Measurements from ENCODE around the gene MSI2.

The MSI2 gene

GRCh38 chr17:57457188-57457587, 200.9 kb downstream of the MSI2 start:
- no CpG with 5 or more reads among the region's 2 CpGs for WGBS (ENCODE audit: extremely low coverage, insufficient coverage, low lambda C conversion rate)
- Histone ChIP-seq H4K8ac (ENCODE audit: low read depth, low read length) (no peak overlapping the region), H3K4ac (ENCODE audit: low read depth, low read length) (no peak overlapping the region)

GRCh38 chr17:57458718-57459285, 202.5 kb downstream of the MSI2 start:
- no peak overlapping the region for H3K23ac ChIP-seq (ENCODE audit: low read length)
- peaks cover 1% of the 10 kb centered on the region for H3K4me1 ChIP-seq (ENCODE audit: control insufficient read depth, low read depth, low read length)
- no peak overlapping the region for H3K27ac ChIP-seq (ENCODE audit: low read depth, low read length)
- H4K5ac ChIP-seq (ENCODE audit: low read length), result no peak overlapping the region
- H2BK120ac ChIP-seq (ENCODE audit: low read depth, low read length), result no peak overlapping the region
- no peak overlapping the region for H3K4ac ChIP-seq (ENCODE audit: low read depth, low read length)
- H3K4me2 ChIP-seq (ENCODE audit: low read length), result no peak overlapping the region
- H3K27me3 ChIP-seq (ENCODE audit: insufficient read depth, low read length, poor library complexity), result no peaks in the 10 kb centered on the region
- DNase-seq, result no peak
- H3K56ac ChIP-seq (ENCODE audit: low read length), result no peak overlapping the region
- H3K79me2 ChIP-seq (ENCODE audit: control insufficient read depth, insufficient read depth, low read length), result no peaks in the 10 kb centered on the region
- H2BK5ac ChIP-seq (ENCODE audit: low read length), result no peak overlapping the region
- no peak overlapping the region for H3K4me3 ChIP-seq (ENCODE audit: low read length)
- H4K8ac ChIP-seq (ENCODE audit: low read depth, low read length), result no peak overlapping the region
- no peak overlapping the region for H2AK5ac ChIP-seq (ENCODE audit: low read length)
- no peaks in the 10 kb centered on the region for H3K36me3 ChIP-seq (ENCODE audit: control insufficient read depth, insufficient read depth, low read length)
- no CpG with 5 or more reads among the region's 9 CpGs for WGBS (ENCODE audit: extremely low coverage, insufficient coverage, low lambda C conversion rate)
- no peak overlapping the region for H3K18ac ChIP-seq (ENCODE audit: low read length)
- no peak overlapping the region for H2BK15ac ChIP-seq (replicated peaks; ENCODE audit: low read depth)
- no peak overlapping the region for H3K9ac ChIP-seq (ENCODE audit: low read length)
- peaks cover 2% of the 10 kb centered on the region for H3K79me1 ChIP-seq (ENCODE audit: low read length)

More at GRCh38 chr17:57457188-57457587, 200.9 kb downstream of the MSI2 start:
- H3K27me3 ChIP-seq (ENCODE audit: insufficient read depth, low read length, poor library complexity), result no peaks in the 10 kb centered on the region
- no peak overlapping the region for H4K5ac ChIP-seq (ENCODE audit: low read length)
- peaks cover 1% of the 10 kb centered on the region for H3K4me1 ChIP-seq (ENCODE audit: control insufficient read depth, low read depth, low read length)
- no peak overlapping the region for H3K27ac ChIP-seq (ENCODE audit: low read depth, low read length)
- no peak overlapping the region for H2BK15ac ChIP-seq (replicated peaks; ENCODE audit: low read depth)
- H2BK5ac ChIP-seq (ENCODE audit: low read length), result no peak overlapping the region
- H3K79me1 ChIP-seq (ENCODE audit: low read length), result peaks cover 2% of the 10 kb centered on the region
- H3K79me2 ChIP-seq (ENCODE audit: control insufficient read depth, insufficient read depth, low read length), result no peaks in the 10 kb centered on the region
- no peak overlapping the region for H3K56ac ChIP-seq (ENCODE audit: low read length)
- no peak for DNase-seq
- H3K4me2 ChIP-seq (ENCODE audit: low read length), result no peak overlapping the region
- H3K9ac ChIP-seq (ENCODE audit: low read length), result no peak overlapping the region
- no peak overlapping the region for H2AK5ac ChIP-seq (ENCODE audit: low read length)
- H3K23ac ChIP-seq (ENCODE audit: low read length), result no peak overlapping the region
- H3K36me3 ChIP-seq (ENCODE audit: control insufficient read depth, insufficient read depth, low read length), result no peaks in the 10 kb centered on the region
- H3K4me3 ChIP-seq (ENCODE audit: low read length), result no peak overlapping the region
- no peak overlapping the region for H2BK120ac ChIP-seq (ENCODE audit: low read depth, low read length)
- no peak overlapping the region for H3K18ac ChIP-seq (ENCODE audit: low read length)

- H3K4me1 ChIP-seq (ENCODE audit: control insufficient read depth, low read depth, low read length), result peaks cover 1% of the 10 kb centered on the region
- H2BK120ac ChIP-seq (ENCODE audit: low read depth, low read length), result no peak overlapping the region
- H3K18ac ChIP-seq (ENCODE audit: low read length), result no peak overlapping the region
- H3K79me2 ChIP-seq (ENCODE audit: control insufficient read depth, insufficient read depth, low read length), result no peaks in the 10 kb centered on the region
- no peak overlapping the region for H4K5ac ChIP-seq (ENCODE audit: low read length)
- no peaks in the 10 kb centered on the region for H3K27me3 ChIP-seq (ENCODE audit: insufficient read depth, low read length, poor library complexity)
- DNase-seq, result no peak
- no peak overlapping the region for H3K23ac ChIP-seq (ENCODE audit: low read length)
- WGBS (ENCODE audit: extremely low coverage, insufficient coverage, low lambda C conversion rate), result no CpG with 5 or more reads among the region's 12 CpGs
- H3K79me1 ChIP-seq (ENCODE audit: low read length), result peaks cover 2% of the 10 kb centered on the region
- H2AK5ac ChIP-seq (ENCODE audit: low read length), result no peak overlapping the region
- no peak overlapping the region for H3K9ac ChIP-seq (ENCODE audit: low read length)
- no peak overlapping the region for H2BK15ac ChIP-seq (replicated peaks; ENCODE audit: low read depth)
- H3K4me2 ChIP-seq (ENCODE audit: low read length), result no peak overlapping the region
- no peak overlapping the region for H2BK5ac ChIP-seq (ENCODE audit: low read length)
- no peak overlapping the region for H3K27ac ChIP-seq (ENCODE audit: low read depth, low read length)
- H3K4ac ChIP-seq (ENCODE audit: low read depth, low read length), result no peak overlapping the region
- no peak overlapping the region for H3K4me3 ChIP-seq (ENCODE audit: low read length)
- no peaks in the 10 kb centered on the region for H3K36me3 ChIP-seq (ENCODE audit: control insufficient read depth, insufficient read depth, low read length)
- H3K56ac ChIP-seq (ENCODE audit: low read length), result no peak overlapping the region
- no peak overlapping the region for H4K8ac ChIP-seq (ENCODE audit: low read depth, low read length)
Observed at GRCh38 chr17:57459286-57459915, 203.1 kb downstream of the MSI2 start.

- Histone ChIP-seq H3K4me1 (ENCODE audit: control insufficient read depth, low read depth, low read length) (peaks cover 7% of the 10 kb centered on the region), H3K56ac (ENCODE audit: low read length) (no peak overlapping the region), H3K23ac (ENCODE audit: low read length) (no peak overlapping the region), H3K18ac (ENCODE audit: low read length) (no peak overlapping the region), H3K27me3 (ENCODE audit: insufficient read depth, low read length, poor library complexity) (no peaks in the 10 kb centered on the region), H3K79me2 (ENCODE audit: control insufficient read depth, insufficient read depth, low read length) (no peaks in the 10 kb centered on the region), H3K9ac (ENCODE audit: low read length) (no peak overlapping the region), H3K36me3 (ENCODE audit: control insufficient read depth, insufficient read depth, low read length) (no peaks in the 10 kb centered on the region), H3K27ac (ENCODE audit: low read depth, low read length) (no peak overlapping the region), H3K4ac (ENCODE audit: low read depth, low read length) (no peak overlapping the region), H2BK120ac (ENCODE audit: low read depth, low read length) (no peak overlapping the region), H2BK15ac (replicated peaks; ENCODE audit: low read depth) (no peak overlapping the region), H4K5ac (ENCODE audit: low read length) (no peak overlapping the region), H3K4me2 (ENCODE audit: low read length) (no peak overlapping the region), H2BK5ac (ENCODE audit: low read length) (no peak overlapping the region), H4K8ac (ENCODE audit: low read depth, low read length) (no peak overlapping the region), H3K79me1 (ENCODE audit: low read length) (peaks cover 2% of the 10 kb centered on the region), H2AK5ac (ENCODE audit: low read length) (no peak overlapping the region), H3K4me3 (ENCODE audit: low read length) (no peak overlapping the region)
- WGBS (ENCODE audit: extremely low coverage, insufficient coverage, low lambda C conversion rate), result no CpG with 5 or more reads among the region's 6 CpGs
- DNase-seq, result no peak
Observed at GRCh38 chr17:57461082-57461481, 204.8 kb downstream of the MSI2 start.

GRCh38 chr17:57462007-57462579, 205.8 kb downstream of the MSI2 start:
- Histone ChIP-seq H3K79me1 (ENCODE audit: low read length) (peaks cover 2% of the 10 kb centered on the region), H3K27me3 (ENCODE audit: insufficient read depth, low read length, poor library complexity) (no peaks in the 10 kb centered on the region), H3K79me2 (ENCODE audit: control insufficient read depth, insufficient read depth, low read length) (no peaks in the 10 kb centered on the region), H3K56ac (ENCODE audit: low read length) (no peak overlapping the region), H3K23ac (ENCODE audit: low read length) (no peak overlapping the region), H3K4me1 (ENCODE audit: control insufficient read depth, low read depth, low read length) (peaks cover 7% of the 10 kb centered on the region), H3K18ac (ENCODE audit: low read length) (no peak overlapping the region), H3K4ac (ENCODE audit: low read depth, low read length) (no peak overlapping the region), H3K27ac (ENCODE audit: low read depth, low read length) (no peak overlapping the region), H2AK5ac (ENCODE audit: low read length) (no peak overlapping the region), H3K9ac (ENCODE audit: low read length) (no peak overlapping the region), H4K5ac (ENCODE audit: low read length) (no peak overlapping the region), H3K4me2 (ENCODE audit: low read length) (no peak overlapping the region), H3K36me3 (ENCODE audit: control insufficient read depth, insufficient read depth, low read length) (no peaks in the 10 kb centered on the region), H4K8ac (ENCODE audit: low read depth, low read length) (no peak overlapping the region), H3K4me3 (ENCODE audit: low read length) (no peak overlapping the region), H2BK15ac (replicated peaks; ENCODE audit: low read depth) (no peak overlapping the region), H2BK120ac (ENCODE audit: low read depth, low read length) (no peak overlapping the region), H2BK5ac (ENCODE audit: low read length) (no peak overlapping the region)
- no peak for DNase-seq
- WGBS (ENCODE audit: extremely low coverage, insufficient coverage, low lambda C conversion rate), result no CpG with 5 or more reads among the region's 4 CpGs
